HG03342 (cell line): Measurements from ENCODE around the gene GRIP1.

ENCODE experiments used
- ATAC-seq: cut with Tn5 transposase; IDR thresholded peaks from one replicate; pipeline ENCODE4 v1.9.1; 2021; ENCODE audit warnings: mild to moderate bottlenecking, moderate library complexity; ENCODE audit not compliant: unreplicated experiment

GRIP1 gene

DNA sequence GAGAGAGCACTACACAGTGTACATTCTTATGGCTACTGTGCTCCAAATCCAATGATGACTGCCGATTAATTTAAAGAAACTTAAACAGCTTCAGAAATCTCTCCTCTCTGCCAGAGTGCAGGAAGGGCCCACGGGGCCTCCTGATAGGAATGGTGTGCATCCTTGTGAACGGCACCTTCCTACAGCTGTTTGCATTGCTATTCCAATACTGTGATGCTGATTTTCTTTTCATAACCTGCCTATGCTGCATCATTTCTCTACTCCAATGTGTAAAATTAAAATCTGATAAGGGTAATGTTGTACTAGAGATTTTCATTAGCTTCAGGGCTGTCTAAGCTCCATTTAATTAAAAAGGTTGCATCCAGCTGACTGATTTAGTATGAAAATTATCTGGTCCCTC, 217.5 kb downstream of the GRIP1 start:
- no peak for ATAC-seq

- ATAC-seq, result no peak
Measured at GRCh38 chr12:66459944-66460482, 218.9 kb downstream of the GRIP1 start.

DNA sequence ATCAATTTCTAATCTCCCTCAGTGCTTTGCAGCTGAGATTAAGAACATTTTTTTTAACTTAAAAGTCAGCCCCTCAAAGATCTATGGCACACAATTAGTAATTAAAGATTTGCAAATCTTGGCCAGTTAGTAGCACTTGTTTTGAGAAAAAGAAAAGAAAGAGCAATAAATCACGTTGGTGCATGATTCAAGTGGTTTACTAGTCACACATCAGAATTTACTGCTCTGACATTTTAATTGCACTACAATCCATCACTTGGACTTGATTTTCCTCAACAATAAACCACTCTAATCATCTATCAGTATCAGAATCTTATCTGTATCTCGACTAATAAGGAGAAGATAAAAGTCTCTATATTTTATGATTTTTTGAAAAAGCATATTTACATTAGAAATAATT, 222.3 kb downstream of the GRIP1 start:
- no peak for ATAC-seq

- ATAC-seq, result peak; percentile 76
Measured at GRCh38 chr12:66453844-66454243, 225.0 kb downstream of the GRIP1 start.

GRCh38 chr12:66453120-66453519, 225.8 kb downstream of the GRIP1 start:
- ATAC-seq, result no peak

- no peak for ATAC-seq
Measured at GRCh38 chr12:66449531-66449930, 229.3 kb downstream of the GRIP1 start.

- no peak for ATAC-seq
Measured at GRCh38 chr12:66447643-66448042, 231.2 kb downstream of the GRIP1 start.

DNA sequence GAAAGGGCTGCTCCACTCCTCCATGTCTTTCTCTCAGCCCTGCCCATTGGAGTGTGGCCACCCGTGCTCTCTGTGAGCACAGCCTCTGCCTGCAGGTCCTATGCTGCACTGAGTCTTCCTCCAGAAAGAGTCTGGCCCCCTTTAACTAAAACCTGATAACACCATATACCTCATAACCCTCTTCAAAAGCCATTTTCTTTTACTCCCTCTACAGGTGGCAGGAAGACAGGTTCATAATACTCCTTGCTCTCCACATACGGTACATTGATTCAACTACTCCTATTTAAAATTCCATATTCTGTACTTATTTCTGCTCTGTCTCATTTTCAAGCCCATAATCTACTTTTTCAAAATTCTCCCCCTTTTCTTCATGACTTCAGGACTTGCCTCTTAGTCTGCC, 232.6 kb downstream of the GRIP1 start:
- ATAC-seq, result no peak

DNA sequence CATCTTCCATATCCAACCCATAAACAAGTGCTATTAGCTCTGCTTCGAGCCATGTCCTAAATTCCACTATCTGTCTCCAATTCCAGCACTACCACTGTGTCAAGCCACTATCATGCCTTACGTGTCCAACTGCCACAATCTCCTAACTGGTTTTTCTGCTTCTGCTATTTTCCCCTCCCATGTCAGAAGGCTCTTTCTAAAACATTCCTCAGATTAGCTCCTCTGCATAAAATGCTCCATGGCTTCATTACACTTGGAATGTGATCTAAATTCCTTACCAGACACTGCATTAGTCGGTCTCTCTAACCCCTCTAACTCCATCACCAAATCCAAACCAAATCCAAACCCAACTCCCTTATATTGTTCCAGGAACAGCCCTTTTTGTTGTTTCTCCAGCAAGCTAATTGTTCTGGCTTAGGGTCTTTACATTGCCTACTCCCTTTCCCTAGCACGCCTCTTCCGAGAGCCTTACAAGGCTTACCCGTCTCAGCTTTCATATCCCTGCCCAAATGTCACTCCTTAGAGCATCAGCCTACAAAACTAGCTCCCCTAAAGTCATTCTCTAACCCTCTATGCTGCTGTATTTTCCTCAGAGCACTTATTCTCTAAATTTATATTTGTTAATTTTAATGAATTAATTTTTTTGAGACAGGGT, 236.8 kb downstream of the GRIP1 start:
- no peak for ATAC-seq

DNA sequence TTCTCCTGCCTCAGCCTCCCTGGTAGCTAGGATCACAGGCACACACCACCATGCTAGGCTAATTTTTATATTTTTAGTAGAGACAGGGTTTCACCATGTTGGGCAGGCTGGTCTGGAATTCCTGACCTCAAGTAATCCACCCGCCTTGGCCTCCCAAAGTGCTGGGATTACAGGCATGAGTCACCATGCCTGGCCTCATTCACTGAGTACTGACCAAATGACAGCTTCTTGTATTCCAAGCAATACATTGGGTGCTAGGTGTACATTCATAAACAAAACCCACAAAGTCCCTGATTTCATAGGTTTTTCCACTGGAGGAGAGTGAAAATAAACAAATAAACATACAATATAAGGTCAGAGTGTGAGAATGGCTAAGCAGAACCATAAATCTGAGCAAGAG, 240.3 kb downstream of the GRIP1 start:
- no peak for ATAC-seq

DNA sequence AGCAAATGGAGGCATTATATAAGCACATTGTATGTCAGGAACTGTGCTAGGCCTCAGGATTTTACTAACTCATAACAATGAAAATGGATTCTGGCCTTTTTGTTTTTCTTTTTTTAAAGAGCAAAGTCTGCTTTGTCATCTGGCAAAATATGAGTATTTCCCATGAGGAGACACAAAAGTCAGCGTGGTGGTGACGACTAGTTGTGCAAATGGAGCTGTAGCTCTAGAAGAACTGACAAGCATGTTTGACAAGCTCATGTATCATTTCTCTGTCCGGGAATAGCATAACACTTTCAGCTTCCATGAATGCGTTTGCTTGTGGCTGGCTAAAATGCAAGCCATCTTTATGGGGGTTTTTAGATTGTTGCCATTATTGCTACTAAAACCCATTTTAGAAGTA, 248.8 kb downstream of the GRIP1 start:
- no peak for ATAC-seq

- ATAC-seq, result no peak
Measured at GRCh38 chr12:66428870-66429269, 250.0 kb downstream of the GRIP1 start.

DNA sequence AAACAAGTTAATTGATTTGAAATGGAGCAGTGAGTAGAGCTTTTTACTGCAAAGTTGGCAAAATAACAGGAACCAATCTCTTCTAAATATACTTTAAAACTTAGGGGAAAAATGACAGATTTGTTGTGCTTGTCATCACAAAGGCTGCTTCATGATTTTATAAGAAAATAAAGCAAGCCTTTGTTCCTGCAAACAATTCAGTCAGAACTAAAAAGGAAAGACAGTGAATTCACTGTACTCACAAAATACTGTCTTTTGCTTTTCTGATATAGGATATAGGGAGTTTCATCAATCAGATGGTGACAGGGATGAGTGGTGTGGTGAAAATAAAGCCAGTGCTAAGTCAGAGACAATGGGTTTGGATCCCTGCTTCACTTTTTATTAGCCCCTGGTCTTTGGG, 250.6 kb downstream of the GRIP1 start:
- no peak for ATAC-seq

GRCh38 chr12:66426696-66427095, 252.2 kb downstream of the GRIP1 start:
- ATAC-seq, result no peak

DNA sequence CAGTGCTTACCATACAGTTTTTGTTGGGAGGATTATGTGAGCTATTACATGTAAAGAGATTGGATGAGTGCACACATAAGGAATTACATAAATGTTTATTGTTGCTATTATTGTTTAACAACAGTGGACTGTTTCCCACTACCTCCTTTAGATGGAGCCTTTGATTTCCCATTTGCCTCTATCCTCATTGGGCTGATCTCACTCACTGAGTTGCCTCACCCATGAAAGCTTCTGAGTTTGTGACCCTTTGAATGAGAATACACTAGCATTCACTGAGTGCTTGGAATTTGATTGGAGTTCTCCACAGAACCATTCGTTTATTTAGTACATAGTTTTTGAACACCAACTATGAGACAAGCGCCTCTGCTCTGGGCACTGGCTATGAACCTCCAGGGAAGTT, 255.6 kb downstream of the GRIP1 start:
- ATAC-seq, result no peak

DNA sequence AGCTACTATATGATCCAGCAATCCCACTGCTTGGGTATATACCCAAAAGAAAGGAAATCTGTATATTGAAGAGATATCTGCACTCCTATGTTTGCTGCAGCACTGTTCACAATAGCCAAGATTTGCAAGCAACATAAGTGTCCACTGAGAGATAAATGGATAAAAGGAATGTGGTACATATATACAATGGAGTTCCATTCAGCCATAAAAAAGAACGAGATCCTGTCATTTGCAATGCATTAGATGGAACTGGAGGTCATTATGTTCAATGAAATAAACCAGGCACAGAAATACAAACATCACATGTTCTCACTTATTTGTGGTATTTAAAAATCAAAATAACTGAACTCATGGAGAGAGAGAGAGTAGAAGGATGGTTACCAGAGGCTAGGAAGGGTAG, 260.0 kb downstream of the GRIP1 start:
- ATAC-seq, result no peak

DNA sequence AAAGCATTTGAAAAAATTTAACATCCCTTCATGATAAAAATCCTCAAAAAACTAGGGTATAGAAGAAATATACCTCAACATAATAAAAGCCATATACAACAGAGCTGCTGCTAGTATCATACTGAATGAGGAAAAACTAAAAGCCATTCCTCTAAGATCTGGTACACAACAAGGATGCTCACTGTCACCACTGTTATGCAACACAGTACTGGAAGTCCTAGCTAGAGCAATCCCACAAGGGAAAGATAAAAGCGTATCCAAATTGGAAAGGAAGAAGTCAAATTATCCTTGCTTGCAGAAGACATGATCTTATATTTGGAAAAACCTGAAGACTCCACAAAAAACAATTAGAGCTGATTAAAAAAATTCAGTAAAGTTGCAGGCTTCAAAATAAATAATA, 261.7 kb downstream of the GRIP1 start:
- ATAC-seq, result no peak

DNA sequence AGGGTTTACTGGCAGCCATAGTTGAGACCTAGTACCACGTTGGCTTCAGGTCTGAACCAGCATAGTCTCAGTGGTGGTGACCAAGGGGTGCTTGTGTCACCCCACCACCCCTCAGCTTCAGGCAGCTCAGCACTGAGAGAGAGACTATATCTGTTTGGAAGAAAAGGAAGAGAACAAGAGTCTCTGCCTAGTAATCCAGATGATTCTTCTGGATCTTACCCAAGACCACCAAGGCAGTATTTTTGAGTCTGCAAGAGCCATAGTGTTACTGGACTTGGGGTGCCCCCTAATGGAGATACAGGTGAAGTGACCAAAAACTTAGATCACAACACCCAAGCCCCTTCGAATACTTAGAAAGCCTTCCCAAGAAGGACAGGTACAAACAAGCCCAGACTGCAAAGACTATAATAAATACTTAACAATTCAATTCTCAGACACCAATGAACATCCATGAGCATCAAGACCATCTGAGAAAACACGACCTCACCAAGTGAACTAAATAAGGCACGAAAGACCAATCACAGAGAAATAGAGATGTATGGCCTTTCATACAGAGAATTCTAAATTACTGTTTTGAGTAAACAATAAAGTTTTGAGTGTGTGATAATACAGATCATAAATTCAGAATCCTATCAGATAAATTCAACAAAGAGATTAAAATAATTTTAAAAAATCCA, 269.5 kb downstream of the GRIP1 start:
- ATAC-seq, result no peak

GRCh38 chr12:66405395-66405794, 273.5 kb downstream of the GRIP1 start:
- ATAC-seq, result no peak

DNA sequence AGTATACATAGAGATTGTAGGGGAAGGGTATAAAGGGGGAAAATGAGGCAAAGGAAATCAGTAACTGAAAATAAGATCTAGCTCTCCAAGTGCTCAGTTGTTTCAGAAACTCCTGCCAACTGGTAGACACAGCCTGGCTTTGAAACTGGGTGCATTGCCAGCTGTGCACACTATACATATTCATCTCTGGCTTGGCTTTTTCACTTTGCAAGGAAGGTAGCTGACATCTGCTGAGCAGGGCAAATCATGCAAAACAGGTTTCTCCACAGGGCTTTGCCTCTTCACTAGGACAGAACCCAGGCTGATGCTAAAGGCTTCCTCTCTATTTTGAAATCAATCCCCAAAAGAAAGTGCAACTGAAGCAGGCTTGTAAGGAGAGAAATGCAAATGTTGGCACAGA, 275.1 kb downstream of the GRIP1 start:
- no peak for ATAC-seq

GRCh38 chr12:66399911-66400306, 279.0 kb downstream of the GRIP1 start:
- ATAC-seq, result no peak
